T-helper 1 cell (primary cell): ENCODE results near the gene PURA.

Experiments used
- DNase-seq, 5 donors: peaks; one replicate each; pipeline ENCODE4 v3.0.0-alpha.2; 2012 to 2020
- total RNA-seq, 4 donors: gene quantifications; one replicate each; lab custom pipeline; 2026; lab: John Stamatoyannopoulos, UW

Gene PURA
- 30.3 to 51.2 (median 38.6) reads per million in 4 donors for total RNA-seq

GRCh38 chr5:140113699-140114263 is at the start of gene PURA:
TSS of gene PURA (plus strand) at chr5:140114109. CDS start at chr5:140114182, 73 bp downstream.
- peak; percentile 94 to 97 (median 96) for DNase-seq

- DNase-seq: no peak
Observed at GRCh38 chr5:140072812-140073211, 41.1 kb upstream of the PURA start.

GRCh38 chr5:140073296-140073695 is 40.6 kb upstream of the PURA start:
- DNase-seq: no peak

GRCh38 chr5:140075371-140075770 is 38.5 kb upstream of the PURA start:
- no peak for DNase-seq

GRCh38 chr5:140076142-140076541 is 37.8 kb upstream of the PURA start:
- DNase-seq: no peak

- no peak for DNase-seq
Observed at GRCh38 chr5:140076788-140077187, 37.1 kb upstream of the PURA start.

GRCh38 chr5:140083120-140083519 is 30.8 kb upstream of the PURA start:
- DNase-seq: no peak

GRCh38 chr5:140083650-140084049 is 30.3 kb upstream of the PURA start:
- no peak for DNase-seq

- no peak for DNase-seq
Observed at GRCh38 chr5:140084541-140084940, 29.4 kb upstream of the PURA start.

- DNase-seq: no peak
Observed at GRCh38 chr5:140090251-140090650, 23.7 kb upstream of the PURA start.

- no peak for DNase-seq
Observed at GRCh38 chr5:140093179-140093578, 20.7 kb upstream of the PURA start.

- no peak for DNase-seq
Observed at GRCh38 chr5:140093866-140094265, 20.0 kb upstream of the PURA start.

- no peak for DNase-seq
Observed at GRCh38 chr5:140094889-140095288, 19.0 kb upstream of the PURA start.

GRCh38 chr5:140101179-140101578 is 12.7 kb upstream of the PURA start:
- DNase-seq: no peak

- no peak for DNase-seq
Observed at GRCh38 chr5:140103154-140103553, 10.8 kb upstream of the PURA start.

GRCh38 chr5:140104100-140104499 is 9.8 kb upstream of the PURA start:
- DNase-seq: no peak

GRCh38 chr5:140106101-140106500 is 7.8 kb upstream of the PURA start:
- no peak for DNase-seq

- no peak for DNase-seq
Observed at GRCh38 chr5:140106805-140107311, 7.1 kb upstream of the PURA start.

- DNase-seq: peak; percentile 85 to 97 (median 92)
Observed at GRCh38 chr5:140107312-140108092, 6.4 kb upstream of the PURA start.

GRCh38 chr5:140108093-140109017 is 5.6 kb upstream of the PURA start:
- DNase-seq: peak in 1 of 5 donors; percentile 22

- no peak for DNase-seq
Observed at GRCh38 chr5:140109018-140109758, 4.7 kb upstream of the PURA start.
